ENCODE measurements around the gene NADSYN1.

DNA sequence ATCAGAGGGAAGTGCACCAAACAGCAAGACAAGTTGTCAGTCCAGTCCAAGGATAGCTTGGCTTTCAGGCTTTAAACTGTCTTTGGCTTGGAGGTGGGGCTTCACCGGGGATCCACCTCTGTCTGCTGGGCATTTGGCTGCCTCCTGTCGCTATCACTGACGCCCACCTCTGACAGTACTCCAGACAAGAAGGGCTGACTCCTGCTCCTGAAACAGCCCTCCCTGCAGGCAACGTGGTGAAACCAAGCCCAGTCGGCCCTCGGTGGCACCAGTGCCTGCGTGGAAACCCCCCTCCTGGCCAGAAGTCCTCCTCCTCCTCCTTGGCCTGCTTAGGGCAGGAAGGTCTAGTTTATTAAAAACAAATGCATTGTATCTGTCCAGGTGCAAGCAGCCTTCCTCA, 21.7 kb upstream of the NADSYN1 start:
- no peak for TF ChIP-seq EZH2 (IDR thresholded peaks at IDR 0.05; ENCODE audit: insufficient read depth, poor library complexity, severe bottlenecking)
- no peak for TF ChIP-seq EZH2phosphoT487 (IDR thresholded peaks at IDR 0.05; ENCODE audit: insufficient read depth, low read depth)
